Endothelial cell of umbilical vein (primary cell): Measurements from ENCODE around the gene SPECC1L. TPM values are rescaled to one million over a fixed set of nuclear protein-coding genes. Genes with fewer than 3 reads are reported as not detected.
"Not testable (repeated sequence)": the region's sequence is repeated elsewhere in the genome, so short reads cannot be mapped to it uniquely, and the experiment has no call there.

Experiments
- BruUV-seq: library from RNA; stranded (reverse); fragments of 400-500 nt; replicated peaks from 2 replicates; lab custom pipeline; 2021; lab: Mats Ljungman, UMichigan
- CTCF ChIA-PET: fragments of 300-600, 350-600 bp; sonication (Branson Sonifier 250); formaldehyde crosslinking; loops from one replicate; lab custom pipeline; 2021; ENCODE audit warnings: antibody characterized with exemption, inconsistent platforms; lab: Charles Lee
- POLR2A ChIA-PET: fragments of 300-600, 350-600 bp; sonication (Branson Sonifier 250); formaldehyde crosslinking; loops from one replicate; lab custom pipeline; 2021; ENCODE audit warnings: antibody characterized with exemption, inconsistent platforms; lab: Charles Lee
- DNase-seq: peaks from one replicate; pipeline ENCODE4 v3.0.0-alpha.2; 2011; ENCODE audit warnings: low read depth, low spot score
- FAIRE-seq: peaks from 2 replicates; lab custom pipeline; 2011; peaks lifted over from hg19 to GRCh38; lab: Jason Lieb, UNC
- H2AFZ ChIP-seq: 2 replicates; pipeline ENCODE4 v1.6.0; 2012; ENCODE audit warnings: low read depth, low read length, control low read depth, inconsistent platforms
- H3K27ac ChIP-seq: 2 replicates; pipeline ENCODE4 v1.5.1; 2011; ENCODE audit warnings: low read depth, mild to moderate bottlenecking, control low read depth, low read length, moderate library complexity; ENCODE audit not compliant: insufficient read depth
- H3K27me3 ChIP-seq, 2 experiments: 2 replicates each; pipeline versions ENCODE4 v1.6.0 to v1.6.1; 2011; ENCODE audit warnings: low read length in 2 of 2, mixed read lengths in 1 of 2; ENCODE audit not compliant: control insufficient read depth in 2 of 2, insufficient read depth in 2 of 2
- H3K36me3 ChIP-seq, 2 experiments: 2 replicates in 1 of 2; 3 replicates in 1 of 2; pipeline ENCODE4 v1.5.1; 2011; ENCODE audit warnings: low read length in 2 of 2, mild to moderate bottlenecking in 1 of 2, moderate library complexity in 1 of 2; ENCODE audit not compliant: control insufficient read depth in 2 of 2, insufficient read depth in 2 of 2; ENCODE audit errors: extremely low read depth in 1 of 2
- H3K4me1 ChIP-seq: 3 replicates; pipeline ENCODE4 v1.5.1; 2011; ENCODE audit warnings: mild to moderate bottlenecking, low read length; ENCODE audit not compliant: control insufficient read depth, insufficient read depth; ENCODE audit errors: extremely low read depth
- H3K4me2 ChIP-seq: 2 replicates; pipeline ENCODE4 v1.6.1; 2011; ENCODE audit warnings: low read length, control low read depth, mixed read lengths; ENCODE audit not compliant: insufficient read depth
- H3K4me3 ChIP-seq, 3 experiments: fragments of 200-600 bp in 1 of 3; sonication (generic), shearing (Covaris generic) in 1 of 3; replicated peaks in 1 of 3; 2 replicates each; pipeline ENCODE4 v1.5.1; 2011 to 2016; ENCODE audit warnings: control low read depth in 3 of 3, low read length in 3 of 3, mild to moderate bottlenecking in 2 of 3, inconsistent platforms in 1 of 3, low read depth in 1 of 3, moderate library complexity in 1 of 3; ENCODE audit not compliant: insufficient read depth in 1 of 3
- H3K79me2 ChIP-seq: 2 replicates; pipeline ENCODE4 v1.6.0; 2012; ENCODE audit warnings: low read length, inconsistent platforms; ENCODE audit not compliant: control insufficient read depth, insufficient read depth
- H3K9ac ChIP-seq: replicated peaks from 2 replicates; pipeline ENCODE3; 2011; ENCODE audit warnings: low read length, control low read depth; ENCODE audit not compliant: insufficient read depth; ENCODE audit errors: extremely low read depth
- H3K9me1 ChIP-seq: replicated peaks from 3 replicates; pipeline ENCODE4 v1.6.0; 2011; ENCODE audit warnings: mild to moderate bottlenecking, low read length; ENCODE audit not compliant: control insufficient read depth, insufficient read depth; ENCODE audit errors: extremely low read depth
- H3K9me3 ChIP-seq: replicated peaks from 2 replicates; pipeline ENCODE4 v1.5.1; 2012; ENCODE audit warnings: low read length, inconsistent platforms; ENCODE audit not compliant: control insufficient read depth, insufficient read depth
- H4K20me1 ChIP-seq: replicated peaks from 2 replicates; pipeline ENCODE3; 2011; ENCODE audit warnings: mild to moderate bottlenecking, low read length; ENCODE audit not compliant: control insufficient read depth, insufficient read depth; ENCODE audit errors: extremely low read depth
- EZH2 ChIP-seq: IDR thresholded peaks from 2 replicates; pipeline ENCODE4 v1.6.1; 2012; ENCODE audit warnings: borderline replicate concordance, low read depth, mild to moderate bottlenecking, moderate library complexity, low read length, inconsistent platforms; ENCODE audit not compliant: severe bottlenecking
- FOS ChIP-seq: IDR thresholded peaks from 2 replicates; pipeline ENCODE4 v1.6.1; 2011; ENCODE audit warnings: mild to moderate bottlenecking, low read length, moderate library complexity, borderline replicate concordance; ENCODE audit not compliant: insufficient read depth
- GATA2 ChIP-seq: IDR thresholded peaks from 2 replicates; pipeline ENCODE4 v1.7.0; 2011; ENCODE audit warnings: low read depth, mild to moderate bottlenecking, moderate library complexity, mixed read lengths, low read length; ENCODE audit not compliant: insufficient read length, insufficient read depth
- JUN ChIP-seq: IDR thresholded peaks from 2 replicates; pipeline ENCODE4 v1.6.1; 2011; ENCODE audit warnings: borderline replicate concordance, low read depth; ENCODE audit not compliant: insufficient read length, insufficient read depth
- MAX ChIP-seq: IDR thresholded peaks from 2 replicates; pipeline ENCODE4 v1.6.1; 2011; ENCODE audit not compliant: insufficient read depth, insufficient read length
- POLR2A ChIP-seq: IDR thresholded peaks from 2 replicates; pipeline ENCODE4 v1.6.1; 2012; ENCODE audit warnings: low read depth, mild to moderate bottlenecking, control low read depth, low read length
- POLR2AphosphoS5 ChIP-seq: IDR thresholded peaks from 2 replicates; pipeline ENCODE4 v1.6.1; 2012; ENCODE audit warnings: low read depth, mild to moderate bottlenecking, control low read depth, low read length, moderate library complexity; ENCODE audit not compliant: insufficient read depth
- dilution Hi-C: fragments of 300-500 bp; cut with MboI; formaldehyde crosslinking; loops from one replicate; pipeline ENCODE4 v1.15.0; 2019; ENCODE audit warnings: low sequenced_read_pairs; ENCODE audit not compliant: extremely low pct_ligation_motif_present
- intact Hi-C: fragments of 100-400 bp; cut with micrococcal nuclease; formaldehyde crosslinking; loops from one replicate; pipeline ENCODE4 v1.10.0; 2022
- polyA plus RNA-seq, 4 experiments: library from polyadenylated mRNA; depleted of rRNA in 3 of 4; stranded (reverse) in 3 of 4; unstranded in 1 of 4; fragments of >200 nt; gene quantifications; 2 replicates each; pipeline versions ENCODE4 v1.2.1 to v1.2.3, GENCODE V29; 2011 to 2012; ENCODE audit warnings: missing spikeins in 1 of 4
- total RNA-seq: library from RNA; stranded (reverse); gene quantifications from 2 replicates; pipeline ENCODE4 v1.2.3, GENCODE V29; 2021

The SPECC1L gene
- total and polyA plus RNA-seq, 2 donors (not counting 3 experiments of a cell fraction or from before 2014, with no cell fraction given), result 22.8 to 79.3 TPM

DNA sequence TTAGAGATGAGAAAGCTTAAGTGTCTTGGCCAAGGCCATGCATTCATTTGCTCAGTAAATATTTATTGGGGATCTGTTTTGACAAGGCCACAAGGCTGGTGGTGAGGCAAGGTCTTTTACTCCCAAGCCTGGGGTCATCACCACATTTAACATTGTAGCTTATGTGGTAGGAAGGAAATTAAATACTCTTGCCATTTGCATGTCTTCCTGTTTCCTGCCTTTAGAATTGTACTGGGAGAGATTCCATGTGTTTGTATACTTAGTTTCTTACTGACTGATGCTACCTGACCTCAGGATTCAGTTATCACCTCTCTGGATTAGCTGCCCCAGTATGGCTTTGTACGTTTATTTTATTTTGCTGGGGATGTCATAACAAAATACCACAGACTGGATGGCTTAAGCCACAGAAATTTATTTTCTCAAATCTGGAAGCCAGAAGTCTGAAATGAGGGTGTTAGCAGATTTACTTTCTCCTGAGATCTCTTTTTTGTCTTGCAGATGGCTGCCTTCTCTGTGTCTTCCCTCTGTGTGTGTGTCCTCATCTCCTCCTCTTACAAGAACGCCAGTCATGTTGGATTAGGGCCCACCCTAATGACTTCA lies 44.8 kb downstream of the SPECC1L start:
- Histone ChIP-seq H4K20me1 (no peaks in the 10 kb centered on the region), H3K9me1 (no peaks in the 10 kb centered on the region), H3K79me2 (peaks cover 25% of the 10 kb centered on the region), H3K9me3 (no peaks in the 10 kb centered on the region), H3K4me2 (peak overlapping the region; percentile 6), H3K4me3 (no peak overlapping the region), H3K27me3 (no peaks in the 10 kb centered on the region), H3K36me3 (peaks cover 8 to 9% of the 10 kb centered on the region in 2 experiments), H2AFZ (no peak overlapping the region), H3K27ac (no peak overlapping the region), H3K4me1 (peaks cover 34% of the 10 kb centered on the region), H3K9ac (no peak overlapping the region)
- ChIA-PET CTCF (interaction anchor here (1.9 kb wide), 1 partner anchor 26 kb away, joined by 4 read pairs; no protein-coding TSS in a partner anchor), POLR2A (no interaction called here)
- dilution Hi-C loops, result no loop called here
- peak; percentile 77 for FAIRE-seq
- TF ChIP-seq POLR2AphosphoS5 (peak; percentile 26), MAX (no peak), JUN (no peak), POLR2A (no peak), FOS (no peak), EZH2 (no peak), GATA2 (no peak)
- DNase-seq, result peak; percentile 39
- intact Hi-C loops, result no loop called here
- BruUV-seq, result no TSS peak

DNA sequence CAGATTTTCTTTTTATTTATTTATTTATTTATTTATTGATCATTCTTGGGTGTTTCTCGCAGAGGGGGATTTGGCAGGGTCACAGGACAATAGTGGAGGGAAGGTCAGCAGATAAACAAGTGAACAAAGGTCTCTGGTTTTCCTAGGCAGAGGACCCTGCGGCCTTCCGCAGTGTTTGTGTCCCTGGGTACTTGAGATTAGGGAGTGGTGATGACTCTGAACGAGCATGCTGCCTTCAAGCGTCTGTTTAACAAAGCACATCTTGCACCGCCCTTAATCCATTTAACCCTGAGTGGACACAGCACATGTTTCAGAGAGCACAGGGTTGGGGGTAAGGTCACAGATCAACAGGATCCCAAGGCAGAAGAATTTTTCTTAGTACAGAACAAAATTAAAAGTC lies 45.6 kb downstream of the SPECC1L start:
- Histone ChIP-seq H3K36me3 (peaks cover 10 to 12% of the 10 kb centered on the region in 2 experiments), H3K4me1 (peaks cover 34% of the 10 kb centered on the region), H3K79me2 (peaks cover 22% of the 10 kb centered on the region)
- H3K27ac ChIP-seq, H3K9me3 ChIP-seq, FAIRE-seq, DNase-seq, H2AFZ ChIP-seq, H3K27me3 ChIP-seq, H3K4me2 ChIP-seq, POLR2A ChIA-PET, CTCF ChIA-PET, H3K4me3 ChIP-seq, H3K9me1 ChIP-seq, dilution Hi-C loops, H4K20me1 ChIP-seq, BruUV-seq, intact Hi-C loops, H3K9ac ChIP-seq: not testable (repeated sequence)

- Histone ChIP-seq H3K79me2 (peaks cover 30% of the 10 kb centered on the region), H3K36me3 (peaks cover 13 to 21% of the 10 kb centered on the region in 2 experiments), H3K4me1 (peaks cover 35% of the 10 kb centered on the region)
- dilution Hi-C loops, H4K20me1 ChIP-seq, BruUV-seq, DNase-seq, H3K4me3 ChIP-seq, H3K9ac ChIP-seq, H3K9me3 ChIP-seq, FAIRE-seq, H3K9me1 ChIP-seq, CTCF ChIA-PET, H2AFZ ChIP-seq, H3K27ac ChIP-seq, POLR2A ChIA-PET, H3K4me2 ChIP-seq, intact Hi-C loops, H3K27me3 ChIP-seq: not testable (repeated sequence)
These were observed 46.9 kb downstream of the SPECC1L start for GRCh38 chr22:24317511-24317910.
